Astrocyte (in vitro differentiated cells and primary cell): ENCODE results near the gene SGIP1. TPM values are rescaled to one million over a fixed set of nuclear protein-coding genes. Genes with fewer than 3 reads are reported as not detected.

Experiments used
- DNase-seq: peaks from one replicate; pipeline ENCODE4 v3.0.0-alpha.2; 2010; ENCODE audit warnings: low read depth
- FAIRE-seq: peaks from 2 replicates; lab custom pipeline; 2011; peaks lifted over from hg19 to GRCh38; lab: Jason Lieb, UNC
- H2AFZ ChIP-seq: 2 replicates; pipeline ENCODE4 v1.6.0; 2012; ENCODE audit warnings: low read depth, low read length, inconsistent platforms
- H3K27ac ChIP-seq: 2 replicates; pipeline ENCODE4 v1.5.1; 2011; ENCODE audit warnings: low read depth, low read length, inconsistent platforms
- H3K27me3 ChIP-seq: 2 replicates; pipeline ENCODE4 v1.6.0; 2011; ENCODE audit warnings: low read length, inconsistent platforms; ENCODE audit not compliant: insufficient read depth
- H3K36me3 ChIP-seq: 2 replicates; pipeline ENCODE4 v1.5.1; 2011; ENCODE audit warnings: low read length, inconsistent platforms; ENCODE audit not compliant: insufficient read depth
- H3K4me1 ChIP-seq: 2 replicates; pipeline ENCODE4 v1.5.1; 2011; ENCODE audit warnings: low read length, inconsistent platforms; ENCODE audit not compliant: insufficient read depth
- H3K4me2 ChIP-seq: 2 replicates; pipeline ENCODE4 v1.6.0; 2012; ENCODE audit warnings: low read length, inconsistent platforms
- H3K4me3 ChIP-seq: 2 replicates; pipeline ENCODE4 v1.5.1; 2011; ENCODE audit warnings: low read depth, mild to moderate bottlenecking, low read length, inconsistent platforms; ENCODE audit not compliant: insufficient read depth
- H3K79me2 ChIP-seq: 2 replicates; pipeline ENCODE4 v1.6.0; 2012; ENCODE audit warnings: mild to moderate bottlenecking, low read length, inconsistent platforms; ENCODE audit not compliant: insufficient read depth
- H3K9ac ChIP-seq: 2 replicates; pipeline ENCODE4 v1.6.0; 2012; ENCODE audit warnings: mild to moderate bottlenecking, low read length, inconsistent platforms
- H3K9me3 ChIP-seq: 2 replicates; pipeline ENCODE4 v1.5.1; 2012; ENCODE audit warnings: low read depth, mild to moderate bottlenecking, low read length, inconsistent platforms; ENCODE audit not compliant: insufficient read depth
- H4K20me1 ChIP-seq: 2 replicates; pipeline ENCODE4 v1.6.0; 2012; ENCODE audit warnings: low read length, inconsistent platforms; ENCODE audit not compliant: insufficient read depth
- H3K27ac Mint-ChIP-seq: one replicate; pipeline ENCODE4 v1.8.0; 2021; ENCODE audit warnings: mild to moderate bottlenecking, mixed read lengths; ENCODE audit not compliant: unreplicated experiment
- H3K27me3 Mint-ChIP-seq: one replicate; pipeline ENCODE4 v1.8.0; 2021; ENCODE audit warnings: low read depth, mixed read lengths; ENCODE audit not compliant: unreplicated experiment
- H3K36me3 Mint-ChIP-seq: one replicate; pipeline ENCODE4 v1.8.0; 2021; ENCODE audit warnings: low read depth, mixed read lengths; ENCODE audit not compliant: unreplicated experiment
- H3K4me1 Mint-ChIP-seq: one replicate; pipeline ENCODE4 v1.8.0; 2021; ENCODE audit warnings: low read depth, mixed read lengths; ENCODE audit not compliant: unreplicated experiment
- H3K4me3 Mint-ChIP-seq: one replicate; pipeline ENCODE4 v1.8.0; 2021; ENCODE audit warnings: mild to moderate bottlenecking, moderate library complexity, mixed read lengths; ENCODE audit not compliant: unreplicated experiment
- H3K9me3 Mint-ChIP-seq: one replicate; pipeline ENCODE4 v1.8.0; 2021; ENCODE audit warnings: mild to moderate bottlenecking, mixed read lengths; ENCODE audit not compliant: unreplicated experiment
- CTCF ChIP-seq: IDR thresholded peaks from 2 replicates; pipeline ENCODE4 v1.5.1; 2011; ENCODE audit warnings: low read depth, mild to moderate bottlenecking, inconsistent platforms, low read length, moderate library complexity; ENCODE audit not compliant: insufficient read depth
- EZH2 ChIP-seq: IDR thresholded peaks from 2 replicates; pipeline ENCODE4 v1.6.1; 2012; ENCODE audit warnings: mild to moderate bottlenecking, low read length, inconsistent platforms; ENCODE audit not compliant: insufficient read depth
- total RNA-seq: library from RNA; stranded (reverse); gene quantifications from 2 replicates; pipeline ENCODE4 v1.2.1, GENCODE V29; 2021

Gene SGIP1
- total RNA-seq, 1 donor from 2014 or later = 8.8 TPM

GRCh38 chr1:66777831-66778230, 243.9 kb downstream of the SGIP1 start:
- H3K9me3 ChIP-seq = no peaks in the 10 kb centered on the region
- peaks cover 7% of the 10 kb centered on the region for H3K9me3 Mint-ChIP-seq
- no peaks in the 10 kb centered on the region for H3K79me2 ChIP-seq
- no peaks in the 10 kb centered on the region for H3K36me3 ChIP-seq
- no peak overlapping the region for H3K4me3 Mint-ChIP-seq
- H2AFZ ChIP-seq = no peak overlapping the region
- peaks cover 3% of the 10 kb centered on the region for H3K36me3 Mint-ChIP-seq
- H3K4me2 ChIP-seq = no peak overlapping the region
- TF ChIP-seq CTCF = no peak
- no peak for TF ChIP-seq EZH2
- H3K9ac ChIP-seq = no peak overlapping the region
- no peak overlapping the region for H3K27ac Mint-ChIP-seq
- H3K27ac ChIP-seq = no peak overlapping the region
- H4K20me1 ChIP-seq = no peaks in the 10 kb centered on the region
- H3K4me3 ChIP-seq = no peak overlapping the region
- H3K4me1 Mint-ChIP-seq = no peaks in the 10 kb centered on the region
- H3K4me1 ChIP-seq = no peaks in the 10 kb centered on the region
- DNase-seq (no peak), FAIRE-seq (no peak)
- peaks cover 2% of the 10 kb centered on the region for H3K27me3 Mint-ChIP-seq
- H3K27me3 ChIP-seq = no peaks in the 10 kb centered on the region

- no peak overlapping the region for H3K4me3 ChIP-seq
- no peak for DNase-seq
- no peaks in the 10 kb centered on the region for H3K4me1 ChIP-seq
- Mint-ChIP-seq H3K27ac (no peak overlapping the region), H3K36me3 (peaks cover 3% of the 10 kb centered on the region), H3K9me3 (peaks cover 7% of the 10 kb centered on the region), H3K27me3 (peaks cover 2% of the 10 kb centered on the region), H3K4me3 (no peak overlapping the region), H3K4me1 (no peaks in the 10 kb centered on the region)
- H3K9ac ChIP-seq = no peak overlapping the region
- no peak overlapping the region for H3K4me2 ChIP-seq
- H3K27me3 ChIP-seq = no peaks in the 10 kb centered on the region
- no peaks in the 10 kb centered on the region for H3K36me3 ChIP-seq
- no peaks in the 10 kb centered on the region for H4K20me1 ChIP-seq
- no peak for FAIRE-seq
- no peaks in the 10 kb centered on the region for H3K9me3 ChIP-seq
- H2AFZ ChIP-seq = no peak overlapping the region
- H3K79me2 ChIP-seq = no peaks in the 10 kb centered on the region
- H3K27ac ChIP-seq = no peak overlapping the region
- TF ChIP-seq CTCF (no peak), EZH2 (no peak)
Observed at GRCh38 chr1:66778266-66778665, 244.3 kb downstream of the SGIP1 start.

- Histone ChIP-seq H3K9ac (no peak overlapping the region), H2AFZ (no peak overlapping the region), H3K79me2 (no peaks in the 10 kb centered on the region), H3K27me3 (no peaks in the 10 kb centered on the region), H3K27ac (no peak overlapping the region), H3K9me3 (no peaks in the 10 kb centered on the region), H3K36me3 (no peaks in the 10 kb centered on the region), H3K4me3 (no peak overlapping the region), H4K20me1 (no peaks in the 10 kb centered on the region), H3K4me1 (no peaks in the 10 kb centered on the region), H3K4me2 (no peak overlapping the region)
- peaks cover 3% of the 10 kb centered on the region for H3K36me3 Mint-ChIP-seq
- H3K9me3 Mint-ChIP-seq = peaks cover 7% of the 10 kb centered on the region
- no peak for FAIRE-seq
- no peak for DNase-seq
- peaks cover 2% of the 10 kb centered on the region for H3K27me3 Mint-ChIP-seq
- no peak for TF ChIP-seq CTCF
- no peak for TF ChIP-seq EZH2
- H3K27ac Mint-ChIP-seq = no peak overlapping the region
- H3K4me1 Mint-ChIP-seq = no peaks in the 10 kb centered on the region
- H3K4me3 Mint-ChIP-seq = no peak overlapping the region
Observed at GRCh38 chr1:66778969-66779368, 245.0 kb downstream of the SGIP1 start.
